Measurements from ENCODE around the gene CPLANE2.
"Not testable (repeated sequence)": the region's sequence is repeated elsewhere in the genome, so short reads cannot be mapped to it uniquely, and the experiment has no call there.

Gene CPLANE2

DNA sequence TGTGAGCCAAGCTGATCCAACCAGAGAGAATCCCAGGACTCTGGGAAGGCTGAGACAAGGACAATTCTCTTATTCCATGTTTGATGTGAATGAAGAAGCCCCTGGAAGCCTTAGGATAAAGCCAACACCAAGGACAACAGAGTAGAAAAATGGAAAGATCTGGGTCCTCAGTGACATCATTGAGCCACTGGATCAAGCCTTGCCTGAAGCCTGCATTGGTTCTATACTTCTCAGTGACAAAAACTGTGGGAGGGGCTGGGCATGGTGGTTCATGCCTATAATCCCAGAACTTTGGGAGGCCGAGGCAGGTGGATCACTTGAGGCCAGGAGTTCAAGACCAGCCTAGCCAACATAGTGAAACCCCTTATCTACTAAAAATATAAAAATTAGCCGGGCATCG lies 40.1 kb downstream of the CPLANE2 start:
- no peak for DNase-seq (ENCODE audit: low read depth)
- TF ChIP-seq, protein P1, sequence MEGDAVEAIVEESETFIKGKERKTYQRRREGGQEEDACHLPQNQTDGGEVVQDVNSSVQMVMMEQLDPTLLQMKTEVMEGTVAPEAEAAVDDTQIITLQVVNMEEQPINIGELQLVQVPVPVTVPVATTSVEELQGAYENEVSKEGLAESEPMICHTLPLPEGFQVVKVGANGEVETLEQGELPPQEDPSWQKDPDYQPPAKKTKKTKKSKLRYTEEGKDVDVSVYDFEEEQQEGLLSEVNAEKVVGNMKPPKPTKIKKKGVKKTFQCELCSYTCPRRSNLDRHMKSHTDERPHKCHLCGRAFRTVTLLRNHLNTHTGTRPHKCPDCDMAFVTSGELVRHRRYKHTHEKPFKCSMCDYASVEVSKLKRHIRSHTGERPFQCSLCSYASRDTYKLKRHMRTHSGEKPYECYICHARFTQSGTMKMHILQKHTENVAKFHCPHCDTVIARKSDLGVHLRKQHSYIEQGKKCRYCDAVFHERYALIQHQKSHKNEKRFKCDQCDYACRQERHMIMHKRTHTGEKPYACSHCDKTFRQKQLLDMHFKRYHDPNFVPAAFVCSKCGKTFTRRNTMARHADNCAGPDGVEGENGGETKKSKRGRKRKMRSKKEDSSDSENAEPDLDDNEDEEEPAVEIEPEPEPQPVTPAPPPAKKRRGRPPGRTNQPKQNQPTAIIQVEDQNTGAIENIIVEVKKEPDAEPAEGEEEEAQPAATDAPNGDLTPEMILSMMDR (IDR thresholded peaks at IDR 0.05; ENCODE audit: control insufficient read depth, extremely low read depth, insufficient read depth), result no peak
- H3K4me3 ChIP-seq (ENCODE audit: low read depth, low read length), result no peak overlapping the region

DNA sequence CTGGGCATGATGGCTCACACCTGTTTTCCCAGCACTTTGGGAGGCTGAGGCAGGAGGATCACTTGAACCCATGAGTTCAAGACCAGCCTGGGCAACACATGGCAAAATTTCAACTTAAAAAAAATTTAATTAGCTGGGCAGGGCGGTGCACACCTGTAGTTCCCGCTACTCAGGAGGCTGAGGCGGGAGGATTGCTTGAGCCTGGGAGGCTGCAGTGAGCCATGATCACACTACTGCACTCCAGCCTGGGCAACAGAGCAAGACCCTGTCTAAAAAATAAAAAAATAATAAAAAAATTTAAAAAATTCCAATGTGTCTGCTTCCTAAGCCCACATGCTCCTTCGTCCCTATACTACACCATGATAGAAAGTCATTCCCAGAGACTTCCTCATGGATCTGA lies 40.8 kb downstream of the CPLANE2 start:
- H3K4me3 ChIP-seq (ENCODE audit: low read depth, low read length); DNase-seq (ENCODE audit: low read depth): not testable (repeated sequence)

DNA sequence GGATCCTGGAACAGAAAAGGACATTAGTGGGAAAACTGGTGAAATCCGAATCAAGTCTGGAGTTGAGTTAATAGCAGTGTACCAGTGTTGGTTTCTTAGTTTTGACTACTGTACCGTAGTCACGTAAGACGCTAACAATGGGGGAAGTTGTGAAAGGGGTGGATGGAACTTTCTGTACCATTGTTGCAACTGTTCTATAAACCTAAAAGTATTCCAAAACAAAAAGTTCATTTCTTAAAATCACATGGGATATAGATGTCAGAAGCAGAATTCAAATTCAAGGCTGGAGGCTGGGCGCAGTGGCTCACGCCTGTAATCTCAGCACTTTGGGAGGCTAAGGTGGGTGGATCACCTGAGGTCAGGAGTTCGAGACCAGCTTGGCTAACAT lies 41.5 kb downstream of the CPLANE2 start:
- DNase-seq (ENCODE audit: low read depth), result no peak
- no peak overlapping the region for H3K4me3 ChIP-seq (ENCODE audit: low read depth, low read length)
- TF ChIP-seq, protein P1 (IDR thresholded peaks at IDR 0.05; ENCODE audit: control insufficient read depth, extremely low read depth, insufficient read depth), result no peak

DNA sequence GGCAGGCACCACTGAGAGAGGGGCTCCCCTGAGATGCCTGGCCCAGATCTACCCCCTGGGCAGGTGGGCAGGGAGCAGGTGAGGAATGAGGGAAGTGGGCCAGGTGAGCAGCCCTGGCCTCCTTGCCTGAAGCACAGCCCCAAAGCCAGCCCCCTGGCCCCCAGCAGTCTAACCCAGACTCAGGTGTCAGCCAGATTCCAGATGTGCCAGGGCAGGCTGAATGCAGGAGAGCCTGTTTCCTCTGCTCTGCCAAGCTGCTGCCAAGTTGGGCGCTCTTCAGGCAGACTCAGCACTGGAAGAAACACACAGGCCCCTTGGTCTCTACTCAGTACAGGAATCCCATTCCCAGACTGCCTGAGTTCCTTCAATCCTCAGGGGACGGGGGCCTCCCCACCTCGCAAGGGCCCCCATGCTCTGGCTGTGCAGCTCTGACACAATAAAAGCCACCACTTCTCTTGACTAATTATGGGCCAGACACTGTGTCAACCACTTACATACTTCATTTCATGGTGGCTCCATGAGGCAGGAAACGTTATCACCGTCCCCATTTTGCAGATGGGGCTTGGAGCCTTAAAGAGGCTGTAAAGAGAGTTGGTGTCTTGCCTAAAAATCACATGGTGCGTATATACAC lies 45.0 kb downstream of the CPLANE2 start:
- TF ChIP-seq, protein P1 (IDR thresholded peaks at IDR 0.05; ENCODE audit: control insufficient read depth, extremely low read depth, insufficient read depth), result no peak
- no peak for DNase-seq (ENCODE audit: low read depth)
- no peak overlapping the region for H3K4me3 ChIP-seq (ENCODE audit: low read depth, low read length)

DNA sequence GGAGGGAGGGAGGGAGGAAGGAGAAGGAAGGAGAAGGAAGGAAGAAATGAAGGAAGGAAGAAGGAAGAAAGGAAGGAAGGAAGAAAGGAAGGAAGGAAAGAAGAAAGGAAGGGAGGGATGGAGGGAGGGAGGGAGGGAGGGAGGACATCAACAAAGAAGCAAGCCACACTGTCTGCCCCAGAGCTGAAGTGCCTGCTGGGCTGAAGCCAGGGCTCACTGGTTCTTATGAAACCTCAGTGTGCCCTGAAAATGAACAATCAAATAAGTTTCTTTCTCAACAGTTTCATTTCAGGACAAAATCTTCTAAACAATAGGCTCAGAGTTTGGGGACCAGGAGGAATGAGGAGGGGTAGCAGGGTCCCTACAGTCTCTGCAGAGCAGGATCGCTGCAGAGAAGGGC lies 45.7 kb downstream of the CPLANE2 start:
- DNase-seq (ENCODE audit: low read depth), result no peak
- H3K4me3 ChIP-seq (ENCODE audit: low read depth, low read length), result no peak overlapping the region
- TF ChIP-seq, protein P1 (IDR thresholded peaks at IDR 0.05; ENCODE audit: control insufficient read depth, extremely low read depth, insufficient read depth), result no peak

DNA sequence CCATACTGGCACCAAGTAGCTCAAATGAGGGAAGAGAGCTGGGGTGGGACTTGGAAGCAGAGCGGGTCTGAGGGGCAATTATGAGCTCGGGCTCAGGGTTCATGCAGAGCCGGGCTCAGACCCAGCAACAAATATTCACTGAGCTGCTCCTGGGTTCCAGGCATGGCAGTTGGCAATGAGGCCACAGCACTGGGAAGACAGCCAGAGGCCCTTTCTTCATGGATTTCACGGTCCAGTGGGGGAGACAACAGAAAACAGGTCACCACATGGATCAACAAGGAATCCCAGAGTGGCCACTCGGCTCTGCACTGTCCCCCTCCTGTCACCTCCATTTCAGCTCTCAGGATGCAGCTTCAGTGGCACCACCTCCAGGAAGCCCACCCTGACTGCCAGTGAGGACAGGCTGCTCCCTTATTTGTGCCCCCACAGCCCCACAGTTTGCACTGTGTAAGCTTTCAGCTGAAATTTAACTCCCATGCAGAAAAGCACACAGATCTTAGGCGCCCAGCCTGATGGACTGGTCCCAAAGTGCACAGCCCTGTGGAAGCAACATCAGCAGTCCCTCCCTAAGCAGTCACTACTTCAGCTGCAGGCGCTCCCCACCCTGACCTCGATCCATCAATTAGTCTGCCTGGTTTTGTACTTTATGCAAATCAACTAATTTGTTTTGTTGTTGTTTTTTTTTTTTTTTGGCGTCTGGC lies 46.9 kb downstream of the CPLANE2 start:
- no peak for DNase-seq (ENCODE audit: low read depth)
- H3K4me3 ChIP-seq (ENCODE audit: low read depth, low read length), result no peak overlapping the region
- TF ChIP-seq, protein P1 (IDR thresholded peaks at IDR 0.05; ENCODE audit: control insufficient read depth, extremely low read depth, insufficient read depth), result no peak

DNA sequence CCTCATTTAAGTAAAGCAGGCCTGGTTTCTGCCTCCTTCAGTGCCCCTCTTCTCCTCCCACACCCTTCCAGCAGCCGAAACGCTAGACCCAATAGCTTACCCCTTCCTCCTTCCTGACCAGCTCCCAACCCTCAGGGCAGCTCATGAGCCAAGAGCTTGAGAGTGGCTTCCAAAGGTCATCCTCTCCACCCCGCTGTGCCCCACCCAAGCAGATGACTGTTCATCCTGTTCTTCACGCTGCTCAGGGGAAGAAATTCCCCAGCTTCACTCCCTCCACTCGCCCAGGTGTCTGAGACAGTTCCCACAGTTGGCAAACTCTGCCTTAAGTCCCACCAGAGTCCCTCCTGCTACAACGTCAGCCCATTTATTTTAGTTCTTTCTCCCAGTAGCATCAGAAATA lies 48.0 kb downstream of the CPLANE2 start:
- TF ChIP-seq, protein P1 (IDR thresholded peaks at IDR 0.05; ENCODE audit: control insufficient read depth, extremely low read depth, insufficient read depth), result no peak
- H3K4me3 ChIP-seq (ENCODE audit: low read depth, low read length), result no peak overlapping the region
- DNase-seq (ENCODE audit: low read depth), result no peak

Data from LNCaP clone FGC (cell line).